HuH-7 (cell line): ENCODE measurements around the gene GNA15.
"Not testable (repeated sequence)": the region's sequence is repeated elsewhere in the genome, so short reads cannot be mapped to it uniquely, and the experiment has no call there.

Experiments used
- DNase-seq: peaks from one replicate; pipeline ENCODE4 v3.0.0; 2011; ENCODE audit warnings: low spot score

Gene GNA15

GRCh38 chr19:3192684-3193083 lies 56.9 kb downstream of the GNA15 start:
- no peak for DNase-seq

GRCh38 chr19:3193256-3194105 lies 57.6 kb downstream of the GNA15 start:
- no peak for DNase-seq

- no peak for DNase-seq
Measured at GRCh38 chr19:3194106-3195087, 58.6 kb downstream of the GNA15 start.

GRCh38 chr19:3196064-3196932 lies 60.5 kb downstream of the GNA15 start:
- no peak for DNase-seq

- DNase-seq = no peak
Measured at GRCh38 chr19:3196933-3197205, 61.0 kb downstream of the GNA15 start.

- DNase-seq = no peak
Measured at GRCh38 chr19:3198901-3199700, 63.3 kb downstream of the GNA15 start.

GRCh38 chr19:3201072-3201700 lies 65.4 kb downstream of the GNA15 start:
- no peak for DNase-seq

- DNase-seq = no peak
Measured at GRCh38 chr19:3201911-3202310, 66.1 kb downstream of the GNA15 start.

- DNase-seq = no peak
Measured at GRCh38 chr19:3202346-3202745, 66.5 kb downstream of the GNA15 start.

- not testable (repeated sequence) for DNase-seq
Measured at GRCh38 chr19:3202895-3203294, 67.1 kb downstream of the GNA15 start.

- no peak for DNase-seq
Measured at GRCh38 chr19:3203805-3204645, 68.2 kb downstream of the GNA15 start.

- DNase-seq = no peak
Measured at GRCh38 chr19:3204646-3205275, 68.9 kb downstream of the GNA15 start.

- DNase-seq = no peak
Measured at GRCh38 chr19:3206216-3206953, 70.6 kb downstream of the GNA15 start.

- no peak for DNase-seq
Measured at GRCh38 chr19:3207461-3208242, 71.8 kb downstream of the GNA15 start.

GRCh38 chr19:3208317-3209207 lies 72.7 kb downstream of the GNA15 start:
- DNase-seq = no peak

- peak; percentile 89 for DNase-seq
Measured at GRCh38 chr19:3210347-3211017, 74.6 kb downstream of the GNA15 start.
